K562 (cell line): Measurements from ENCODE around the gene SLIT1. TPM values are rescaled to one million over a fixed set of nuclear protein-coding genes. Genes with fewer than 3 reads are reported as not detected.

Source experiments
- ATAC-seq: fragments of 200-7000 bp; cut with Tn5 transposase; 3 replicates; pipeline ENCODE4 v1.9.1; 2020; ENCODE audit warnings: moderate library complexity
- BruUV-seq: library from RNA; stranded (reverse); fragments of 400-500 nt; replicated peaks from 2 replicates; lab custom pipeline; 2021; lab: Mats Ljungman, UMichigan
- CTCF ChIA-PET: fragments of 300-600 bp; formaldehyde crosslinking; extraction: SDS; loops from one replicate; lab custom pipeline; 2021; ENCODE audit warnings: low intra/inter-chr PET ratio; lab: Yijun Ruan, JAX
- POLR2A ChIA-PET: fragments of 300-600, 350-650 bp; sonication (Branson Sonifier 250); formaldehyde crosslinking; extraction: SDS; loops from one replicate; lab custom pipeline; 2021; ENCODE audit warnings: antibody characterized with exemption, inconsistent platforms; lab: Yijun Ruan, JAX
- DNase-seq, 4 experiments: peaks; one replicate each; pipeline versions ENCODE4 v3.0.0 to v3.0.0-alpha.2; 2011 to 2018; ENCODE audit warnings: low spot score in 3 of 4, mixed read lengths in 3 of 4; ENCODE audit errors: extremely low read depth in 1 of 4
- FAIRE-seq: peaks from 2 replicates; lab custom pipeline; 2011; peaks lifted over from hg19 to GRCh38; lab: Jason Lieb, UNC
- H2AFZ ChIP-seq: 2 replicates; pipeline ENCODE4 v1.6.0; 2011; ENCODE audit warnings: low read depth, low read length, control low read depth, inconsistent platforms
- H3K27ac ChIP-seq: fragments of 200-600 bp; 3 replicates; pipeline ENCODE4 v1.8.0; 2011; ENCODE audit warnings: low read depth, mild to moderate bottlenecking, control low read depth, inconsistent platforms, low read length, moderate library complexity, mixed read lengths; ENCODE audit errors: extremely low read depth
- H3K27me3 ChIP-seq, 2 experiments: fragments of 300-600 bp in 1 of 2; 2 replicates in 1 of 2; 3 replicates in 1 of 2; pipeline versions ENCODE4 v1.6.0 to v1.8.0; 2011; ENCODE audit warnings: inconsistent platforms in 2 of 2, low read length in 2 of 2, mild to moderate bottlenecking in 1 of 2, mixed read lengths in 1 of 2, moderate library complexity in 1 of 2; ENCODE audit not compliant: control insufficient read depth in 2 of 2, insufficient read depth in 2 of 2
- H3K36me3 ChIP-seq: fragments of 300-600 bp; 3 replicates; pipeline ENCODE4 v1.8.0; 2011; ENCODE audit warnings: mild to moderate bottlenecking, low read length, inconsistent platforms; ENCODE audit not compliant: control insufficient read depth, insufficient read depth
- H3K4me1 ChIP-seq, 2 experiments: fragments of 200-600 bp in 1 of 2; replicated peaks in 1 of 2; 2 replicates in 1 of 2; 3 replicates in 1 of 2; pipeline versions ENCODE4 v1.5.1 to v1.8.0; 2011; ENCODE audit warnings: inconsistent platforms in 2 of 2, low read length in 2 of 2, mild to moderate bottlenecking in 1 of 2, mixed read lengths in 1 of 2, moderate library complexity in 1 of 2; ENCODE audit not compliant: control insufficient read depth in 2 of 2, insufficient read depth in 2 of 2
- H3K4me2 ChIP-seq: 2 replicates; pipeline ENCODE4 v1.6.1; 2011; ENCODE audit warnings: low read length, control low read depth, inconsistent platforms, mixed read lengths; ENCODE audit not compliant: insufficient read depth
- H3K4me3 ChIP-seq: fragments of 200-600 bp; sonication (generic), shearing (Covaris generic); 2 replicates; pipeline ENCODE4 v1.5.1; 2016; ENCODE audit warnings: control low read depth, inconsistent platforms
- H3K79me2 ChIP-seq: fragments of 200-600 bp; 3 replicates; pipeline ENCODE4 v1.8.0; 2011; ENCODE audit warnings: low read length, inconsistent platforms; ENCODE audit not compliant: control insufficient read depth, insufficient read depth
- H3K9ac ChIP-seq, 2 experiments: 2 replicates each; pipeline versions ENCODE4 v1.6.0 to v1.6.1; 2011; ENCODE audit warnings: low read depth in 2 of 2, low read length in 2 of 2, control low read depth in 1 of 2, inconsistent platforms in 1 of 2, mild to moderate bottlenecking in 1 of 2, mixed read lengths in 1 of 2; ENCODE audit not compliant: insufficient read depth in 1 of 2
- H3K9me1 ChIP-seq: one replicate; pipeline ENCODE4 v1.6.0; 2011; ENCODE audit warnings: inconsistent platforms, mild to moderate bottlenecking, low read length, moderate library complexity; ENCODE audit not compliant: control insufficient read depth, insufficient read depth
- H3K9me3 ChIP-seq: replicated peaks from 2 replicates; pipeline ENCODE4 v1.5.1; 2011; ENCODE audit warnings: low read depth, low read length, inconsistent platforms; ENCODE audit not compliant: control insufficient read depth, insufficient read depth
- H4K20me1 ChIP-seq: replicated peaks from 2 replicates; pipeline ENCODE4 v1.6.1; 2011; ENCODE audit warnings: low read length, inconsistent platforms, mixed read lengths; ENCODE audit not compliant: control insufficient read depth, insufficient read depth
- BDP1 ChIP-seq: IDR thresholded peaks from 3 replicates; pipeline ENCODE4 v1.6.1; 2011; ENCODE audit not compliant: insufficient read length, insufficient read depth
- CBX5 ChIP-seq: IDR thresholded peaks from 2 replicates; pipeline ENCODE4 v1.6.1; 2014; ENCODE audit warnings: low read depth, borderline replicate concordance
- EWSR1 ChIP-seq: fragments of 450-650 bp; IDR thresholded peaks from 2 replicates; pipeline ENCODE4 v1.6.1; 2018; ENCODE audit warnings: borderline replicate concordance, mild to moderate bottlenecking, low read depth, moderate library complexity; ENCODE audit not compliant: partially characterized antibody
- GABPB1 ChIP-seq: sonication (generic); formaldehyde crosslinking; IDR thresholded peaks from 2 replicates; pipeline ENCODE4 v1.8.0; 2022; ENCODE audit warnings: mild to moderate bottlenecking, missing genetic modification reagents
- HCFC1 ChIP-seq: IDR thresholded peaks from 2 replicates; pipeline ENCODE4 v1.6.1; 2012; ENCODE audit warnings: low read depth, low read length, improper control_type of control experiment
- HDAC2 ChIP-seq: fragments of 450-650 bp; IDR thresholded peaks from 2 replicates; pipeline ENCODE4 v1.6.1; 2016; ENCODE audit warnings: mild to moderate bottlenecking
- IFI16 ChIP-seq: fragments of 250-450 bp; sonication (Bioruptor Pico); IDR thresholded peaks from 2 replicates; pipeline ENCODE4 v2.1.2; 2022; ENCODE audit warnings: mild to moderate bottlenecking, inconsistent platforms
- IRF2 ChIP-seq: sonication (generic); formaldehyde crosslinking; IDR thresholded peaks from 2 replicates; pipeline ENCODE4 v1.8.1; 2022; ENCODE audit warnings: mild to moderate bottlenecking, missing genetic modification reagents
- JUN ChIP-seq, 2 experiments: sonication (generic) in 1 of 2; formaldehyde crosslinking in 1 of 2; IDR thresholded peaks; 2 replicates each; pipeline versions ENCODE4 v1.6.1 to v1.8.0; 2012 to 2022; ENCODE audit warnings: borderline replicate concordance in 2 of 2, mild to moderate bottlenecking in 2 of 2, improper control_type of control experiment in 1 of 2, low read depth in 1 of 2, low read length in 1 of 2, missing genetic modification reagents in 1 of 2
- NFIX ChIP-seq: fragments of 250-450 bp; sonication (Bioruptor Pico); IDR thresholded peaks from 2 replicates; pipeline ENCODE4 v1.4.0; 2020; ENCODE audit warnings: low read depth, mild to moderate bottlenecking, moderate library complexity
- NR4A1 ChIP-seq, 2 experiments: fragments of 250-450 bp in 1 of 2; fragments of 450-650 bp in 1 of 2; sonication (Bioruptor Pico) in 1 of 2; IDR thresholded peaks; 2 replicates each; pipeline versions ENCODE4 v1.4.0 to v1.6.1; 2016 to 2020; ENCODE audit warnings: mild to moderate bottlenecking in 2 of 2, missing compliant biosample characterization in 1 of 2, missing genetic modification characterization in 1 of 2, moderate library complexity in 1 of 2
- TGIF2 ChIP-seq: sonication (generic); formaldehyde crosslinking; IDR thresholded peaks from 2 replicates; pipeline ENCODE4 v1.8.1; 2022; ENCODE audit warnings: mild to moderate bottlenecking, missing genetic modification reagents, moderate library complexity
- ZNF212 ChIP-seq: fragments of 450-650 bp; formaldehyde crosslinking; IDR thresholded peaks from 2 replicates; pipeline ENCODE4 v1.4.0; 2020; ENCODE audit warnings: mild to moderate bottlenecking
- WGBS: fragments of 100-300 bp; shearing (Covaris generic); methylation state at CpG from one replicate; pipeline ENCODE4 v1.1.6; 2016; ENCODE audit warnings: low coverage, mixed read lengths; ENCODE audit not compliant: insufficient coverage; ENCODE audit errors: missing lambda C conversion rate; 5-methylcytosine and 5-hydroxymethylcytosine counted together
- in situ Hi-C: fragments of 300-500 bp; cut with MboI; formaldehyde crosslinking; loops from 4 replicates; pipeline ENCODE4 v1.15.0; 2018; ENCODE audit warnings: inconsistent platforms, mixed read lengths
- intact Hi-C: fragments of 100-400 bp; cut with micrococcal nuclease; formaldehyde crosslinking; loops from 2 replicates; pipeline ENCODE4 v1.14.2; 2022
- polyA plus RNA-seq, 8 experiments: library from polyadenylated mRNA; depleted of rRNA in 4 of 8; stranded (reverse) in 5 of 8; unstranded in 3 of 8; fragments of >200 nt; fragmentation: Nextera tagmentation in 2 of 8; fragmentation: Illumina TruSeq in 1 of 8; extraction: Ambion mirVana in 2 of 8; extraction: Trizol in 1 of 8; gene quantifications; 2 replicates each; pipeline versions ENCODE4 v1.2.1 to v1.2.3, GENCODE V29; 2011 to 2014; ENCODE audit warnings: inconsistent platforms in 1 of 8, missing spikeins in 1 of 8
- total RNA-seq, 7 experiments: library from RNA; depleted of rRNA in 6 of 7; stranded (reverse); fragments of >200 nt in 6 of 7; fragmentation: Illumina TruSeq in 2 of 7; extraction: Trizol in 2 of 7; gene quantifications; 2 replicates each; pipeline versions ENCODE4 v1.2.1 to v1.2.3, GENCODE V29; 2011 to 2021; ENCODE audit warnings: low replicate concordance in 1 of 7
- TF ChIP-seq, protein P1 (sequence below): fragments of 450-650 bp; IDR thresholded peaks from 2 replicates; pipeline ENCODE4 v1.7.0; 2016; ENCODE audit warnings: borderline replicate concordance
- TF ChIP-seq, protein P2 (sequence below), 2 experiments: fragments of 450-650 bp in 1 of 2; sonication (generic) in 1 of 2; formaldehyde crosslinking in 1 of 2; IDR thresholded peaks in 1 of 2; conservative IDR thresholded peaks in 1 of 2; 2 replicates each; pipeline versions ENCODE4 v1.6.1 to v1.8.1; 2016 to 2023; ENCODE audit warnings: mild to moderate bottlenecking in 2 of 2, moderate library complexity in 2 of 2, inconsistent platforms in 1 of 2, missing genetic modification reagents in 1 of 2
- TF ChIP-seq, protein P3 (sequence below): fragments of 250-450 bp; sonication (Bioruptor Pico); IDR thresholded peaks from 2 replicates; pipeline ENCODE4 v1.8.0; 2021; ENCODE audit warnings: moderate library complexity, mild to moderate bottlenecking, inconsistent platforms
- TF ChIP-seq, protein P4 (sequence below): fragments of 450-650 bp; IDR thresholded peaks from 2 replicates; pipeline ENCODE4 v1.6.1; 2014; ENCODE audit warnings: low read depth, mild to moderate bottlenecking, moderate library complexity, borderline replicate concordance

Gene SLIT1
- total and polyA plus RNA-seq, 9 of the 15 experiments (the other 6 are each of a cell fraction or from before 2014, with no cell fraction given): 0.01 to 0.11 (median 0.04) TPM; not detected in 3

DNA sequence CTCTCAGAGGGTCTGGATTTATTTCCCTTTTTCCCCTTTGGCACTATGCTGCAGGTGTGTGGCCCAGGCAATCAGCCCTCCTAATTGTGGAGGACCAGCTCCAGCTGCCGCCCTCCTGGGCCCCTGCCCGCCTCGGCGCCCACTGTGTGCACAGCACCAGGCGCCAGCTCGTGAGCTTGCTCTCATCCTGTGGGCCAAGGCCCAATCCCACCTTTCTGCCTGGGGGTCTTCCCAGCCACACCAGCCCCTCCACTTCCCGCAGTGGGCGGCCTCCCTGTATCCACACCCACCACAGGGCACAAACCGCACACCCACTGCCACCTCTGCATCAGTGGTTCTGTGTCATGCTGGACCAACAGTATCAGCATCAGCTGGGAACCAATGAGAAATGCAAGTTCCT is 25.5 kb upstream of the SLIT1 start:
- ChIA-PET CTCF (interaction anchor here (1.2 to 1.6 kb wide), 2 partner anchors 129 to 139 kb away, joined by 4 to 9 read pairs; no protein-coding TSS in a partner anchor), POLR2A (interaction anchor here (0.6 to 1.2 kb wide), 2 partner anchors 12 to 591 kb away, joined by 3 to 5 read pairs; no protein-coding TSS in a partner anchor)
- no peak for DNase-seq
- no peak for ATAC-seq
- 4% methylated on average over 8 of the region's 9 CpGs for WGBS
- Histone ChIP-seq H3K79me2 (no peaks in the 10 kb centered on the region), H3K9ac (no peak overlapping the region), H4K20me1 (no peaks in the 10 kb centered on the region), H3K4me3 (no peak overlapping the region), H3K36me3 (no peaks in the 10 kb centered on the region), H3K9me1 (no peaks in the 10 kb centered on the region), H3K27ac (no peak overlapping the region), H3K27me3 (peaks cover 0 to 19% of the 10 kb centered on the region in 2 experiments; a peak in 2 of 5 replicates), H3K9me3 (no peaks in the 10 kb centered on the region), H3K4me1 (peaks cover 0 to 8% of the 10 kb centered on the region in 2 experiments; a peak in 2 of 5 replicates), H3K4me2 (no peak overlapping the region), H2AFZ (no peak overlapping the region)
- in situ Hi-C loops: no loop called here
- BruUV-seq: no TSS peak
- no peak for FAIRE-seq
- intact Hi-C loops: no loop called here
- TF ChIP-seq, protein P1, sequence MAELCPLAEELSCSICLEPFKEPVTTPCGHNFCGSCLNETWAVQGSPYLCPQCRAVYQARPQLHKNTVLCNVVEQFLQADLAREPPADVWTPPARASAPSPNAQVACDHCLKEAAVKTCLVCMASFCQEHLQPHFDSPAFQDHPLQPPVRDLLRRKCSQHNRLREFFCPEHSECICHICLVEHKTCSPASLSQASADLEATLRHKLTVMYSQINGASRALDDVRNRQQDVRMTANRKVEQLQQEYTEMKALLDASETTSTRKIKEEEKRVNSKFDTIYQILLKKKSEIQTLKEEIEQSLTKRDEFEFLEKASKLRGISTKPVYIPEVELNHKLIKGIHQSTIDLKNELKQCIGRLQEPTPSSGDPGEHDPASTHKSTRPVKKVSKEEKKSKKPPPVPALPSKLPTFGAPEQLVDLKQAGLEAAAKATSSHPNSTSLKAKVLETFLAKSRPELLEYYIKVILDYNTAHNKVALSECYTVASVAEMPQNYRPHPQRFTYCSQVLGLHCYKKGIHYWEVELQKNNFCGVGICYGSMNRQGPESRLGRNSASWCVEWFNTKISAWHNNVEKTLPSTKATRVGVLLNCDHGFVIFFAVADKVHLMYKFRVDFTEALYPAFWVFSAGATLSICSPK: no peak
- TF ChIP-seq IFI16: no peak
- TF ChIP-seq IRF2 (CRISPR knock-in tag): no peak
- TF ChIP-seq NR4A1 (CRISPR knock-in tag; IDR thresholded peaks at IDR 0.05): no peak
- TF ChIP-seq NR4A1 (tag; IDR thresholded peaks at IDR 0.05): no peak
- TF ChIP-seq, protein P2, sequence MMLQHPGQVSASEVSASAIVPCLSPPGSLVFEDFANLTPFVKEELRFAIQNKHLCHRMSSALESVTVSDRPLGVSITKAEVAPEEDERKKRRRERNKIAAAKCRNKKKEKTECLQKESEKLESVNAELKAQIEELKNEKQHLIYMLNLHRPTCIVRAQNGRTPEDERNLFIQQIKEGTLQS (IDR thresholded peaks at IDR 0.05): no peak
- TF ChIP-seq, protein P2 (CRISPR knock-in tag; conservative IDR thresholded peaks at IDR 0.05): no peak
- TF ChIP-seq HDAC2: no peak
- TF ChIP-seq, protein P3, sequence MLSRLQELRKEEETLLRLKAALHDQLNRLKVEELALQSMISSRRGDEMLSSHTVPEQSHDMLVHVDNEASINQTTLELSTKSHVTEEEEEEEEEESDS (CRISPR knock-in tag): no peak
- no peak for TF ChIP-seq HCFC1
- TF ChIP-seq CBX5: no peak
- TF ChIP-seq JUN (IDR thresholded peaks at IDR 0.05; ENCODE audit: borderline replicate concordance, low read depth, low read length): no peak
- TF ChIP-seq JUN (CRISPR knock-in tag; IDR thresholded peaks at IDR 0.05; ENCODE audit: borderline replicate concordance): no peak
- TF ChIP-seq BDP1: no peak
- TF ChIP-seq, protein P4, sequence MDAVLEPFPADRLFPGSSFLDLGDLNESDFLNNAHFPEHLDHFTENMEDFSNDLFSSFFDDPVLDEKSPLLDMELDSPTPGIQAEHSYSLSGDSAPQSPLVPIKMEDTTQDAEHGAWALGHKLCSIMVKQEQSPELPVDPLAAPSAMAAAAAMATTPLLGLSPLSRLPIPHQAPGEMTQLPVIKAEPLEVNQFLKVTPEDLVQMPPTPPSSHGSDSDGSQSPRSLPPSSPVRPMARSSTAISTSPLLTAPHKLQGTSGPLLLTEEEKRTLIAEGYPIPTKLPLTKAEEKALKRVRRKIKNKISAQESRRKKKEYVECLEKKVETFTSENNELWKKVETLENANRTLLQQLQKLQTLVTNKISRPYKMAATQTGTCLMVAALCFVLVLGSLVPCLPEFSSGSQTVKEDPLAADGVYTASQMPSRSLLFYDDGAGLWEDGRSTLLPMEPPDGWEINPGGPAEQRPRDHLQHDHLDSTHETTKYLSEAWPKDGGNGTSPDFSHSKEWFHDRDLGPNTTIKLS: no peak
- TF ChIP-seq EWSR1: no peak
- no peak for TF ChIP-seq ZNF212 (CRISPR knock-in tag)
- no peak for TF ChIP-seq TGIF2 (CRISPR knock-in tag)
- no peak for TF ChIP-seq NFIX
- no peak for TF ChIP-seq GABPB1
